ENCODE results near the gene RXRA.

RXRA gene

GRCh38 chr9:134295101-134295745 is 31.0 kb upstream of the RXRA start:
- peaks cover 22% of the 10 kb centered on the region; the same call in 1 of the 2 replicates for H3K4me1 ChIP-seq (ENCODE audit: control insufficient read depth, insufficient read depth, low read length)
- H3K9ac ChIP-seq (ENCODE audit: low read length), result no peak overlapping the region
- no peaks in the 10 kb centered on the region for H3K27me3 ChIP-seq (ENCODE audit: control insufficient read depth, insufficient read depth, low read length)
- H3K4me3 ChIP-seq (ENCODE audit: low read depth, low read length), result no peak overlapping the region
- H3K9me3 ChIP-seq (ENCODE audit: control insufficient read depth, insufficient read depth, low read depth, low read length), result no peaks in the 10 kb centered on the region
- H3K27ac ChIP-seq (ENCODE audit: low read depth, low read length), result no peak overlapping the region
- no peaks in the 10 kb centered on the region for H3K36me3 ChIP-seq (ENCODE audit: control insufficient read depth, insufficient read depth, low read length)

GRCh38 chr9:134295746-134296250 is 30.5 kb upstream of the RXRA start:
- H3K9ac ChIP-seq (ENCODE audit: low read length), result no peak overlapping the region
- H3K27ac ChIP-seq (ENCODE audit: low read depth, low read length), result no peak overlapping the region
- H3K4me3 ChIP-seq (ENCODE audit: low read depth, low read length), result no peak overlapping the region
- no peaks in the 10 kb centered on the region for H3K27me3 ChIP-seq (ENCODE audit: control insufficient read depth, insufficient read depth, low read length)
- peaks cover 22% of the 10 kb centered on the region; the same call in 1 of the 2 replicates for H3K4me1 ChIP-seq (ENCODE audit: control insufficient read depth, insufficient read depth, low read length)
- H3K36me3 ChIP-seq (ENCODE audit: control insufficient read depth, insufficient read depth, low read length), result no peaks in the 10 kb centered on the region
- no peaks in the 10 kb centered on the region for H3K9me3 ChIP-seq (ENCODE audit: control insufficient read depth, insufficient read depth, low read depth, low read length)

GRCh38 chr9:134296301-134297082 is 29.8 kb upstream of the RXRA start:
- Histone ChIP-seq H3K27ac (ENCODE audit: low read depth, low read length) (no peak overlapping the region), H3K9ac (ENCODE audit: low read length) (no peak overlapping the region), H3K9me3 (ENCODE audit: control insufficient read depth, insufficient read depth, low read depth, low read length) (no peaks in the 10 kb centered on the region), H3K4me3 (ENCODE audit: low read depth, low read length) (no peak overlapping the region), H3K27me3 (ENCODE audit: control insufficient read depth, insufficient read depth, low read length) (no peaks in the 10 kb centered on the region), H3K36me3 (ENCODE audit: control insufficient read depth, insufficient read depth, low read length) (no peaks in the 10 kb centered on the region), H3K4me1 (ENCODE audit: control insufficient read depth, insufficient read depth, low read length) (peaks cover 22% of the 10 kb centered on the region; the same call in 1 of the 2 replicates)

GRCh38 chr9:134297083-134297410 is 29.2 kb upstream of the RXRA start:
- no peaks in the 10 kb centered on the region for H3K36me3 ChIP-seq (ENCODE audit: control insufficient read depth, insufficient read depth, low read length)
- H3K4me3 ChIP-seq (ENCODE audit: low read depth, low read length), result no peak overlapping the region
- peaks cover 22% of the 10 kb centered on the region; the same call in 1 of the 2 replicates for H3K4me1 ChIP-seq (ENCODE audit: control insufficient read depth, insufficient read depth, low read length)
- H3K27me3 ChIP-seq (ENCODE audit: control insufficient read depth, insufficient read depth, low read length), result no peaks in the 10 kb centered on the region
- H3K27ac ChIP-seq (ENCODE audit: low read depth, low read length), result no peak overlapping the region
- H3K9me3 ChIP-seq (ENCODE audit: control insufficient read depth, insufficient read depth, low read depth, low read length), result no peaks in the 10 kb centered on the region
- no peak overlapping the region for H3K9ac ChIP-seq (ENCODE audit: low read length)

GRCh38 chr9:134297576-134297975 is 28.7 kb upstream of the RXRA start:
- Histone ChIP-seq H3K4me1 (ENCODE audit: control insufficient read depth, insufficient read depth, low read length) (peaks cover 22% of the 10 kb centered on the region; the same call in 1 of the 2 replicates), H3K27ac (ENCODE audit: low read depth, low read length) (no peak overlapping the region), H3K4me3 (ENCODE audit: low read depth, low read length) (no peak overlapping the region), H3K9ac (ENCODE audit: low read length) (no peak overlapping the region), H3K27me3 (ENCODE audit: control insufficient read depth, insufficient read depth, low read length) (no peaks in the 10 kb centered on the region), H3K9me3 (ENCODE audit: control insufficient read depth, insufficient read depth, low read depth, low read length) (no peaks in the 10 kb centered on the region), H3K36me3 (ENCODE audit: control insufficient read depth, insufficient read depth, low read length) (no peaks in the 10 kb centered on the region)

GRCh38 chr9:134298000-134298399 is 28.3 kb upstream of the RXRA start:
- no peak overlapping the region for H3K27ac ChIP-seq (ENCODE audit: low read depth, low read length)
- H3K36me3 ChIP-seq (ENCODE audit: control insufficient read depth, insufficient read depth, low read length), result no peaks in the 10 kb centered on the region
- no peaks in the 10 kb centered on the region for H3K27me3 ChIP-seq (ENCODE audit: control insufficient read depth, insufficient read depth, low read length)
- H3K9ac ChIP-seq (ENCODE audit: low read length), result no peak overlapping the region
- peaks cover 22% of the 10 kb centered on the region; the same call in 1 of the 2 replicates for H3K4me1 ChIP-seq (ENCODE audit: control insufficient read depth, insufficient read depth, low read length)
- H3K4me3 ChIP-seq (ENCODE audit: low read depth, low read length), result no peak overlapping the region
- no peaks in the 10 kb centered on the region for H3K9me3 ChIP-seq (ENCODE audit: control insufficient read depth, insufficient read depth, low read depth, low read length)

GRCh38 chr9:134299068-134299467 is 27.2 kb upstream of the RXRA start:
- Histone ChIP-seq H3K9ac (ENCODE audit: low read length) (no peak overlapping the region), H3K4me3 (ENCODE audit: low read depth, low read length) (no peak overlapping the region), H3K9me3 (ENCODE audit: control insufficient read depth, insufficient read depth, low read depth, low read length) (no peaks in the 10 kb centered on the region), H3K27me3 (ENCODE audit: control insufficient read depth, insufficient read depth, low read length) (no peaks in the 10 kb centered on the region), H3K4me1 (ENCODE audit: control insufficient read depth, insufficient read depth, low read length) (peaks cover 14% of the 10 kb centered on the region; the same call in 1 of the 2 replicates), H3K27ac (ENCODE audit: low read depth, low read length) (no peak overlapping the region), H3K36me3 (ENCODE audit: control insufficient read depth, insufficient read depth, low read length) (no peaks in the 10 kb centered on the region)

GRCh38 chr9:134299883-134300282 is 26.4 kb upstream of the RXRA start:
- Histone ChIP-seq H3K9me3 (ENCODE audit: control insufficient read depth, insufficient read depth, low read depth, low read length) (no peaks in the 10 kb centered on the region), H3K27me3 (ENCODE audit: control insufficient read depth, insufficient read depth, low read length) (no peaks in the 10 kb centered on the region), H3K4me1 (ENCODE audit: control insufficient read depth, insufficient read depth, low read length) (peaks cover 5% of the 10 kb centered on the region; the same call in 1 of the 2 replicates), H3K36me3 (ENCODE audit: control insufficient read depth, insufficient read depth, low read length) (no peaks in the 10 kb centered on the region), H3K4me3 (ENCODE audit: low read depth, low read length) (no peak overlapping the region), H3K27ac (ENCODE audit: low read depth, low read length) (no peak overlapping the region), H3K9ac (ENCODE audit: low read length) (no peak overlapping the region)

GRCh38 chr9:134301387-134302129 is 24.7 kb upstream of the RXRA start:
- Histone ChIP-seq H3K27me3 (ENCODE audit: control insufficient read depth, insufficient read depth, low read length) (no peaks in the 10 kb centered on the region), H3K4me3 (ENCODE audit: low read depth, low read length) (no peak overlapping the region), H3K9me3 (ENCODE audit: control insufficient read depth, insufficient read depth, low read depth, low read length) (peaks cover 3% of the 10 kb centered on the region; the same call in 1 of the 2 replicates), H3K36me3 (ENCODE audit: control insufficient read depth, insufficient read depth, low read length) (no peaks in the 10 kb centered on the region), H3K4me1 (ENCODE audit: control insufficient read depth, insufficient read depth, low read length) (peaks cover 2% of the 10 kb centered on the region; the same call in 1 of the 2 replicates), H3K9ac (ENCODE audit: low read length) (no peak overlapping the region), H3K27ac (ENCODE audit: low read depth, low read length) (no peak overlapping the region)

GRCh38 chr9:134302130-134302817 is 24.0 kb upstream of the RXRA start:
- H3K4me1 ChIP-seq (ENCODE audit: control insufficient read depth, insufficient read depth, low read length), result peaks cover 3% of the 10 kb centered on the region; the same call in 1 of the 2 replicates

More at GRCh38 chr9:134302130-134302817, 24.0 kb upstream of the RXRA start:
- Histone ChIP-seq H3K27me3 (ENCODE audit: control insufficient read depth, insufficient read depth, low read length) (no peaks in the 10 kb centered on the region), H3K27ac (ENCODE audit: low read depth, low read length) (no peak overlapping the region), H3K36me3 (ENCODE audit: control insufficient read depth, insufficient read depth, low read length) (no peaks in the 10 kb centered on the region), H3K4me3 (ENCODE audit: low read depth, low read length) (no peak overlapping the region), H3K9me3 (ENCODE audit: control insufficient read depth, insufficient read depth, low read depth, low read length) (peaks cover 3% of the 10 kb centered on the region; the same call in 1 of the 2 replicates), H3K9ac (ENCODE audit: low read length) (no peak overlapping the region)
